HG03159 (cell line): ENCODE data around the gene SPATS2.

Experiments
- ATAC-seq: cut with Tn5 transposase; IDR thresholded peaks from one replicate; pipeline ENCODE4 v1.9.1; 2021; ENCODE audit warnings: mild to moderate bottlenecking, moderate library complexity; ENCODE audit not compliant: unreplicated experiment

Gene SPATS2

GRCh38 chr12:49552014-49552413 lies 184.8 kb downstream of the SPATS2 start:
- no peak for ATAC-seq

DNA sequence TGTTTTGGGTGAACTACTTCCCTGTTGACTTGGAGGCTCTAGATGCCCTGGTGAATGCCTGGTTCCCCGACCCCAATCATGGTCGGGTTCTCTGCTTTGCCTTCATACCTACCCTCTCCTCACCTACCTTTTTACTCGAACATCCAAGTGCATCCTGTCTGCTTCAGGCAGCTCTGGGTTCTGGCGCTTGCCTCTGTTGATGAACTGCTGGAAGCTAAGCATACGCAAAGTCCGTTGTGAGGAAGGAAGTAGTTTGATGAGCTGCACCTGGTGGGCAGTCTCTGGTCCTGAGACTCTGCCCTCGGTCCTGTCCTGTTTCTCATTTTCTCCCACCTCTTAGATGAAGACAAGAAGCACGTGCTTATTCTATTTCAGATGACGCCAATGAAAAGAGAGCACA lies 185.2 kb downstream of the SPATS2 start:
- no peak for ATAC-seq

GRCh38 chr12:49552899-49553298 lies 185.6 kb downstream of the SPATS2 start:
- ATAC-seq: no peak

DNA sequence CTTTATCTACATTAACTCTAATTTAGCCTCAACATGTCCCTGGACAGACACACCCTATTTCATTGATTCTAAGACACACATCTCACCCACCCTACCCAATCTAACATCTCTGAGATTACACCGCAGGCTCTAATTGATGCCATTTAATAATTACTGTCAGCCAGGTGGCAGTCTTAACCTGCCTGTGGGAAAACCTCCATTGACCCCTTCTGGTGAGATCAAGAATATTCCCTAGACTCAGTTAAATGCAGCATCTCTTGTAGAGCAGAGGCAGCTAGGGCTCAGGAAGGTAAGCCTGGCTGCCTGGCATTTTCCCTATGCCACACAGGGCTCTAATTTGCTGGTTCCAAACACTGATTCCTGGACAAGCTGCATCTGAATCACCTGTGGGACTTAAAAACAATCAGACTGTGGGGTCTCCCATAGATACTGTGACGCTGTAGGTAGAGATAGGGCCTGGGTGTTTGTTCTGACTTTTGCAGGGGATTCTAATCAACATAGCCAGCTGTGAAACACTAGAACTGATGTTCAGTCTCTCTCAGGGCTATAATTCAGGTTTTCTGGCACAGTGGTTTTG lies 186.3 kb downstream of the SPATS2 start:
- ATAC-seq: no peak

- ATAC-seq: no peak
Observed at GRCh38 chr12:49554266-49554665, 187.0 kb downstream of the SPATS2 start.

- ATAC-seq: no peak
Observed at GRCh38 chr12:49555631-49556390, 188.5 kb downstream of the SPATS2 start.

DNA sequence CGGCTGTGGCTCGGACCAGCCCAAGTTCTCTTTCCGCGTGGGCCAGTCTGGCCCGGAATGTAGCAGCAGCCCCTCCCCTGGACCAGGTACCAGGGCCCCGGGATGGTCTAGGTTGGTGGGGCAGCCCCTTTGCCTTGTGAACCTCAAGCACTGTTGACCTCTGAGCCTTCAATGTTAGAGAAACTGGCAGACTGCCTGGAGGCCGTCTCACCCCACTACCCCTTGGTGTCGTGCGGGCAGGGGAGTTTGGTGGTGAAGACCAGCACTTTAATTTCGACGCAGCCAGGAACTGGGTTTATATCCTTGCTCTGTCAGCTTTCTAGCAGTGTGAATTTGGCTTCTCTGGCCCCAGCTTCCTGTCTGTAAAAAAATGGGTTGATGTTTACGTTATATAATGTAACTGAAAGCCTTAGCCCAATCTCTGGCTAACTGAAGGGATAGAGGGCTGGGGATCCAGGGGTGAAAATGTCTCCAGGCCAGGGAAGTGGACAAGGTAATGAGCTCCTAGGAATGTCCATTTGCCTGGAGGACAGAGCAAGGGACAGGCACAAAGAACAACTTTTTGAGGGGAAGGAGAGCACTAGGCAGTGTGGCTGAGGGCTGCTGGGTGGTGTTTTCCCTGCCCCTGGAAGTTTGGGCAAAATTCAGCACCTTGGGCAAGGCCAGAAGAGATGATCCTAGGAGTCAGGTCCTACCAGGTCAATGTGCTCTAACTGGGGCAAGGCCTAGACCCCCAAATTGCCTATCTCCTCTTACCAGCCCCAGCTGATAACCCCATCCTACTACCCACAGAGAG lies 189.3 kb downstream of the SPATS2 start:
- ATAC-seq: no peak

GRCh38 chr12:49557187-49557916 lies 190.1 kb downstream of the SPATS2 start:
- no peak for ATAC-seq

DNA sequence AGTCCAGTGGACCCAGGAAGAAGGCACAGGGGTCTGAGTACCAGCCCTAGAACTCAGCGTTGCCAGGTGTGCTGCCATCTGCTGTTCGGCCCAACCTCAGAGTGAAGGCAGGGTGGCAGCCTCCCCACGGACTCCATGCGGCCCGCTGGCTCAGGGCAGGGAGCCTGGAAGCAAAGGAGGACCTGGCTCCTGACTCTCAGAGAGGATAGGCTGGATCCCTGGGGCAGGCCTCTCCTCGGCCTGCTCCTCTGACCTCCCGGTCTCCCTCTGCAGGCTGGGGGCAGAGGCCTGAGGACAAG lies 190.6 kb downstream of the SPATS2 start:
- no peak for ATAC-seq

- ATAC-seq: no peak
Observed at GRCh38 chr12:49558526-49558925, 191.3 kb downstream of the SPATS2 start.

DNA sequence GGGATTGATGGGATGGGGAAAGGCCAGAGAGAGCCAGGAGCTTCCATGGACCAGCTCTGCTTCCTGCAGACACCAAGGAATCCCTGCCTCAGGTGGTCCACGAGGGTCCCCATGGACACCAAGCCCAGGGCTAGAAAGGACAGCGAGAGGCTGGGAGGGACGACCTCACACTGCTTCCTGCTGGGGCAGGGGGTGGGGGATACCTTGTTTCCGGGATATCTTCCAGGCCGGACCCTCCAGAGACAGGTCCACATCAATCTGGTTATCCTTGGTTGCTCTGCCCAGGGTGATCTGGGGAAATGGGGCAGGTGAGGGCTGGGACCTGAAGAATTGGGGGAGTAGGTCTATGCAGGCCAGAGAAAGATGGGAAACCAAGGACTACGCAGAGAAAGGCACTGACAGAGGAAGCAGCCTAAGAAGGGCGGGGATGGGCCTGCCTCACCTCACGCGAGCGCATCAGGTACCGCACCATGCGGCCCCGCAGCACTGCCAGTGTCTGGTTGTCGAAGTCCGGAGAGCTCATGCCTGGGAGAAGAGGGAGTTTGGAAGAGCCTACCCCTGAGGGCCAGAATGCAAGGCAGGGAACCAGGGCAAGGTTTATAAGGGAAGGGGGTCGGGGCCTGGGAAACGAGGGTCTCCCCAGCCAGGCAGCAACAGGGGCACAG lies 191.9 kb downstream of the SPATS2 start:
- ATAC-seq: no peak

DNA sequence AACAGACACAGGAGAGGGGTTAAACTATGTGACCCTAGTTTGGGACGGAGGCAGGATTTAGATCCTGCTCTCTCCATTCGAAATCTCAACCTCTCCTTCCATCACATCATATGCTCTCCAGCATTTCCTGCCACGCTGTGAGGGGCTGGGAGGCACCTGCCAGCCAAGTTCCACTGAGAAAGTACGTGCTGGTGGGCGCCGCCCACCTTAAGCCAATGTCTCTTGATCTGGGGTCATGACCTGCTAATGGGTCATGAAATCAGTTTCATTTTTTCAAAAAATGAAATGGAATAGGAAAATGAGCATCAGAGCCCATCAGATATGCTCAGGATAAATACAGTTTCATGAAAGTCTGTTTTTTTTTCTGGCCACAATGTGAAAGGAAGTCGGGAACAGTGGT lies 193.4 kb downstream of the SPATS2 start:
- ATAC-seq: no peak

- no peak for ATAC-seq
Observed at GRCh38 chr12:49562233-49562632, 195.0 kb downstream of the SPATS2 start.

DNA sequence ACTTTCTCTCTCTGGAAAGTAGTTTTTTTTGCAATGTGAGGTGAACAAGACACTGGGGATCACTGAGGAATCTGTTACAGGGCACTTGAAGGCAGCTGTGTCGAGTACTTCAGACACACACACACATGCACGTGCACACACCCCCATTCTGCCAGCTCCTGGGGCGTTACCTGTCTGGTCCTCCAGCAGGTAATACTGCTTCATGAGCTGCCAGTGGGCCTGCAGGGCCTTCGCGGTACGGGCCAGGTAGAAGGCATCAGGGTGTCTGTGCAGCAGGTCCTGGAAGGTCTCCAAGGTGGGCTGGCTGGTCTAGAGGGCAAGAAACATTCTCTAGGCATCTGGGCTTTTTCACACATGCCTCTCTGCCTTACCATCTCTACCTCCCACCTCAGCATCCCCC lies 195.6 kb downstream of the SPATS2 start:
- no peak for ATAC-seq

GRCh38 chr12:49563951-49564685 lies 196.9 kb downstream of the SPATS2 start:
- no peak for ATAC-seq

- ATAC-seq: no peak
Observed at GRCh38 chr12:49564686-49565405, 197.6 kb downstream of the SPATS2 start.

DNA sequence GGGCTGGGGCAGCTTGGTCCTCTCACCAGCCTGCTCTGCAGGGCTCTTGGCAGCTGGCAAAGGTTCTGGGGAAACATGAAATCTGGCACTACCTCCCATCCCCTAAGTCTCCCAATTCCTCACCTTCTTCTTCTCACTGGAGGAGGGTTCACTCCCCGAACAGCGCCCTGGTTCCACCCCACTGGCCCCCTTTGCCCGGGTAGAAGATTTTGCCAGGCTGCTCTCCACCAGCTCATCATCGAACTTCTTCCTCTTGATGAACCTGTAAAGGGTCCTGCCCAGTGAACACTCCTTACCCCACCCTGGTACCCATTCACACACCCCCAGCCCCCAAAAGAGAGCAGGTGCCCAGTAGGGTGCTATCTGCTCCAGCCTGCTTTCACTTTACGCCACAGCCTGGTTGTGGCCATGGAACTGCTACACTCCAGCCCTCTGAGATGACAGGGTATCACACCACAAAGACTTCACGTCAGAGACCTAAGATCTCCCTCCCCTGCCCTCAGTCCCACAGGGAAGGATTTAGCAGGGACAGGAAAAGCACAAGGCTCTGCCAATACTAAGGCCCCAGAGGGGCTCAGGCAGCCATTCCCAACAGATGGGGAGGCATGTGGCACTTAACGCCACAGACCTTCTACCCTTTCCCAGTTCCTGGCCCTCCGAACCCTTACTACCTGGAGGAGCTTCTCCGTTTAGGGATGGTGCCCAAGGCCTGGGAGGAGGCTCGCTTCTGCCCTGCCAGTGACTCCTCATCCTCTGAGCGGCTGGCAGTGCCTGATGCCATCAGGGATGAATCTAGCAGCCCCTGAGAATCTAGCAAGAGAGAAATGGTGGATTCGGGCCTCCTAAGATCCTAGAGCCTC lies 198.4 kb downstream of the SPATS2 start:
- ATAC-seq: no peak

GRCh38 chr12:49566361-49566760 lies 199.1 kb downstream of the SPATS2 start:
- ATAC-seq: no peak

- ATAC-seq: no peak
Observed at GRCh38 chr12:49567302-49567610, 200.0 kb downstream of the SPATS2 start.
